GM18909 (cell line): ENCODE results near the gene ABI2.
"Not testable (repeated sequence)": the region's sequence is repeated elsewhere in the genome, so short reads cannot be mapped to it uniquely, and the experiment has no call there.

Source experiments
- ATAC-seq: cut with Tn5 transposase; IDR thresholded peaks from one replicate; pipeline ENCODE4 v1.9.1; 2021; ENCODE audit warnings: mild to moderate bottlenecking; ENCODE audit not compliant: unreplicated experiment, poor library complexity

Gene ABI2

GRCh38 chr2:203412546-203413331 is 84.5 kb downstream of the ABI2 start:
- no peak for ATAC-seq

GRCh38 chr2:203413796-203414195 is 85.6 kb downstream of the ABI2 start:
- no peak for ATAC-seq

DNA sequence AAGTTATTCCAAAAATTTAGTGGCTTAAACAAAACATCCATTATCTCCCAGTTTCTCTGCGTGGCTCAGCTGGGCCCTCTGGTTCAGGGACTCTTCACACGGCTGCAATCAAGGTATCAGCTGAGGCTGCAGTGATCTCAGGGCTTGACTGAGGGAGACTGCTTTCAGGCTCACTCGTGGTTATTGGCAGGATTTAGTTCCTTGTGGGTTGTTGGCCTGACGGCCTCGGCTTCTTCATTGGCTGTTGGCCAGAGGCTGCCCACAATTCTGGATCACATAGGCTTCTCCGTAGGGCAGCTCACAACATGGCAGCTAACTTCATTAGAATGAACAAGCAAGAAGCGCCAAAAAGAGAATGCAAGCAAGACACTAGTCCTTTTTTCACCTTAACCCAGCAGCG is 90.1 kb downstream of the ABI2 start:
- ATAC-seq = no peak

GRCh38 chr2:203427061-203427460 is 98.9 kb downstream of the ABI2 start:
- ATAC-seq = no peak

- not testable (repeated sequence) for ATAC-seq
These were observed 101.4 kb downstream of the ABI2 start for GRCh38 chr2:203429643-203430042.

GRCh38 chr2:203431391-203432185 is 103.4 kb downstream of the ABI2 start:
- no peak for ATAC-seq

- no peak for ATAC-seq
These were observed 104.6 kb downstream of the ABI2 start for GRCh38 chr2:203432811-203433210.

DNA sequence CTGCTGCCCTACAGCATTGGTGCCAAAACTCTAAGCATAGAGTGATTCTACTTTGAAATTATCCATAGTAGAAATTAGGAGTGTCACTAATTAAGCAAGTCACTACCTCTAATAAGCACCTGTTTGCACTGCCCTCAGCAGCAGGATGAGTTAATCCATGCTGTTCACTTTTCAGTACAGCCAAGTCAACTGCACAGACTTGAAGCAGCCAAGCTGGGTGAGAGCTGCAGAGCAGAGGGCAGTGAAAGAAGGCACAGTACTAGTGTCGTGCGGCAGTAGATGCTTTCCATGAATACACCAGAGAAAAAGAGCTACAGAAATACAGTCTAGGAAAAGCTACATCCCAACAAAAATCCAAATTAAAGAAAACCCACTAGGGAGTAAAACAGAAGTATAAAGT is 108.3 kb downstream of the ABI2 start:
- ATAC-seq = no peak

GRCh38 chr2:203437511-203437910 is 109.3 kb downstream of the ABI2 start:
- ATAC-seq = no peak

- no peak for ATAC-seq
These were observed 110.3 kb downstream of the ABI2 start for GRCh38 chr2:203438528-203438927.

- no peak for ATAC-seq
These were observed 112.5 kb downstream of the ABI2 start for GRCh38 chr2:203440671-203441070.

DNA sequence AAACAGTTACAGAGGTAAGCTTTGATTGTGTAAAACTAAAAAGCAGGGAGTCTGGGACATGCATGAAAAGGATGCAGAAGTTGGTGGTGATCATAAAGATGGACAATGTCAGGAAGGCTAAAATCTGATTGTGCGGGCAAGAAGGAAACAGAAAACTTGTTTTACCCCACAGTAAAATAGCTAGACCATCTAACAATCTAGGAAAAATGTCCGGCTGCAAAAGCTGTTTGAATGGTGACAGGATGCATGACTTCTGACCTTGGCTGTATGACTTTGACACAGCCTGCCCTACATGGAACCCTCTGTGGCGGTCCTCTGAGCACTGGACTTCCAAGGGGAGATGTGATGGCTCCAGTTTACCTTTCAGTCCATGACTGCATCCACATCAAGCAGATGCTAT is 113.3 kb downstream of the ABI2 start:
- ATAC-seq = no peak

GRCh38 chr2:203442463-203442862 is 114.3 kb downstream of the ABI2 start:
- no peak for ATAC-seq

GRCh38 chr2:203444738-203445137 is 116.5 kb downstream of the ABI2 start:
- ATAC-seq = no peak

- no peak for ATAC-seq
These were observed 117.9 kb downstream of the ABI2 start for GRCh38 chr2:203446071-203446481.

DNA sequence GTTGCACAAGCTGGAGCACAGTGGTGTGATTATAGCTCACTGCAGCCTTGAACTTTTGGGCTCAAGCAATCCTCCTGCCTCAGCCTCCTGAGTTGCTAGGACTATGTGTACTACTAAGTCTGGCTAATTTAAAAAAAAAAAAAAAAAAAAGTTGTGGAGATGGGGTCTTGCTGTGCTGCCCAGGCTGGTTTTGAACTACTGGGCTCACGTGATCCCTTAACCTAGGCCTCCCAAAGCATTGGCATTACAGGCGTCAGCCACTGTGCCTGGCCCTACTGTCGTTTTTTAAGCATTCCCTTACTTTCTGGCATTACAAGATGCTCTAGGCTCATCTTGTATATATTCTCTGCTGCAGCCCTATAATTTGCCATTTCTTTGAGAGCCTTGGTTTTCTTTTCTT is 118.6 kb downstream of the ABI2 start:
- no peak for ATAC-seq

- ATAC-seq = no peak
These were observed 122.4 kb downstream of the ABI2 start for GRCh38 chr2:203450561-203450960.

- no peak for ATAC-seq
These were observed 122.8 kb downstream of the ABI2 start for GRCh38 chr2:203451011-203451410.

DNA sequence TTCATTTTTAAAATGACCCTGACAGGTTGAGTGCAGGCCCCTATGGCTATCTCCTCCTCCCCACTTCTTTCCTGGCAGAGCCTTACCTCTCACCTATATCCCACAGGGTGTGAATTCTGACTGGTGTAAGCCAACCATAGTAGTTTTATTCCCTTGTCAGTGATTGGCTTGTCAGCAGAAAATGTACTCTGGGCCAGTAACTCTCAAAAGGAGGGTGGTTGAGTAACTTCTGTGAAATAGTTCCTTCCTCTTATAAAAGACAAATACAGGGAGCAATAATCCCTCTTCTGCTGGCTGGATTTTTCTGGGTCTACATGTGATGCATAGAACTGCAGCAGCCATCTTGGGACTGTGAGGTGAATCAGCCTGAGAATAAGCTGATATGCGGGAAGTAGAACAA is 123.5 kb downstream of the ABI2 start:
- ATAC-seq = no peak

- ATAC-seq = no peak
These were observed 125.8 kb downstream of the ABI2 start for GRCh38 chr2:203453858-203454451.

- no peak for ATAC-seq
These were observed 127.0 kb downstream of the ABI2 start for GRCh38 chr2:203455209-203455608.
